Activated naive CD8-positive, alpha-beta T cell treated with anti-CD3 and anti-CD28 coated beads, Interleukin-2, amount 50 U/mL, for 24 hours (primary cell): ENCODE measurements around the gene SCN4B.
A peak's percentile ranks its signal among the peaks of the same experiment; 100 is the strongest.

Experiments used
- ATAC-seq: fragments of 150-1000 bp; cut with Tn5 transposase; one replicate; pipeline ENCODE4 v1.10.0; 2021
- DNase-seq: peaks from one replicate; pipeline ENCODE4 v3.0.0; 2021
- H3K27ac Mint-ChIP-seq: one replicate; pipeline ENCODE4 v1.8.0; 2021; ENCODE audit warnings: mild to moderate bottlenecking, mixed read lengths
- H3K27me3 Mint-ChIP-seq: one replicate; pipeline ENCODE4 v1.8.0; 2021; ENCODE audit warnings: mixed read lengths
- H3K36me3 Mint-ChIP-seq: one replicate; pipeline ENCODE4 v1.8.0; 2021; ENCODE audit warnings: low read depth, mixed read lengths
- H3K4me1 Mint-ChIP-seq: one replicate; pipeline ENCODE4 v1.8.0; 2021; ENCODE audit warnings: mixed read lengths
- H3K4me3 Mint-ChIP-seq: one replicate; pipeline ENCODE4 v1.8.0; 2021; ENCODE audit warnings: mild to moderate bottlenecking, moderate library complexity, mixed read lengths
- H3K9me3 Mint-ChIP-seq: one replicate; pipeline ENCODE4 v1.8.0; 2021; ENCODE audit warnings: mixed read lengths

Gene SCN4B

DNA sequence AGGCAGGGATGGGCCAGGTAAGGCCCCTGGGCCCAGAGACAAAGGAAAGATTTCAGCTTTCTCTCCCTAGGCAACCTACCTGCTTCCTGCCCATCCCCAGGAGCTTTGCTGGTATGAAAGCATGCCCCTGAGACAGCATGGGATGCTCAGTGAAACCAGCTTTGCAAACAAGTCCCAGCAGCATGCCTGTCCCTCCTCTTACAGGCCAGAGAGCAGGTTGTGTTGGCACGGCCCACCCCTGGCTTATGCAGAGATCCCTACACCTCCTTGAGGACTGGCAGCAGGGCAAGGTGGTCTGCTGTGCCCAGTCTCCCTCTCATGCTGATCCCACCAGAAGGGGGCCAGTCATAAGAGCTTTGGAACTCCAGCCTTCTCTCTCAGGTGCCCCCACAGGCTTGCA lies 3.1 kb downstream of the SCN4B start:
- Mint-ChIP-seq H3K36me3 (no peaks in the 10 kb centered on the region), H3K4me3 (no peak overlapping the region), H3K27me3 (peaks cover 55% of the 10 kb centered on the region), H3K4me1 (peaks cover 8% of the 10 kb centered on the region), H3K9me3 (no peaks in the 10 kb centered on the region), H3K27ac (no peak overlapping the region)
- ATAC-seq = no peak
- DNase-seq = no peak

DNA sequence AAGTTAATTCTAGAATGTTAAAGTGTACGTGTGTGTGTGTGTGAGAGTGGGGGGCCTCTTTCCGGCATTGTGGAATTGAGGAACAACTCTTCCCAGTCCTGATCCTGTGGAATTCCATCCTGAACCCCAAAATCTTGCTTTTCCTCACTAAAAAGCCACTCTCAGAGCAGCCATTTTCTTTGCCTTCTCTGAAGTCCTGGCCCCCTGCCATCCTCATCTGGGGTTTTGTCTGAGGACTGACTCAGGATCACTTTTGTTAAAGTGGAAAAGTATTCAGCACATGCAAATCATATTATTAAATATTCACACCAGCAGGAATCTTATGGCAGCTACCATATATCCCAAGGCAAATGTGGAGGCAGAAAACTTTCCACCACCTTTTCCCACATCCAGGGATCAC lies 3.8 kb downstream of the SCN4B start:
- ATAC-seq (no peak), DNase-seq (no peak)
- H3K27me3 Mint-ChIP-seq = peaks cover 55% of the 10 kb centered on the region
- no peaks in the 10 kb centered on the region for H3K36me3 Mint-ChIP-seq
- no peak overlapping the region for H3K4me3 Mint-ChIP-seq
- no peak overlapping the region for H3K27ac Mint-ChIP-seq
- peaks cover 6% of the 10 kb centered on the region for H3K4me1 Mint-ChIP-seq
- H3K9me3 Mint-ChIP-seq = no peaks in the 10 kb centered on the region

- H3K27me3 Mint-ChIP-seq = peaks cover 54% of the 10 kb centered on the region
- no peak overlapping the region for H3K27ac Mint-ChIP-seq
- H3K4me1 Mint-ChIP-seq = peaks cover 4% of the 10 kb centered on the region
Observed at GRCh38 chr11:118148240-118148639, 4.4 kb downstream of the SCN4B start.

GRCh38 chr11:118147502-118147901 lies 5.1 kb downstream of the SCN4B start:
- DNase-seq (no peak), ATAC-seq (no peak)
- Mint-ChIP-seq H3K4me1 (peaks cover 4% of the 10 kb centered on the region), H3K27me3 (peaks cover 60% of the 10 kb centered on the region), H3K36me3 (no peaks in the 10 kb centered on the region), H3K27ac (no peak overlapping the region), H3K9me3 (no peaks in the 10 kb centered on the region), H3K4me3 (no peak overlapping the region)

More at GRCh38 chr11:118148240-118148639, 4.4 kb downstream of the SCN4B start:
- DNase-seq = no peak
- H3K9me3 Mint-ChIP-seq = no peaks in the 10 kb centered on the region
- ATAC-seq = no peak
- H3K36me3 Mint-ChIP-seq = no peaks in the 10 kb centered on the region
- no peak overlapping the region for H3K4me3 Mint-ChIP-seq

- ATAC-seq (no peak), DNase-seq (no peak)
- H3K27me3 Mint-ChIP-seq = peaks cover 62% of the 10 kb centered on the region
- peaks cover 4% of the 10 kb centered on the region for H3K4me1 Mint-ChIP-seq
- peak overlapping the region; percentile 67 for H3K4me3 Mint-ChIP-seq
- H3K36me3 Mint-ChIP-seq = no peaks in the 10 kb centered on the region
- H3K27ac Mint-ChIP-seq = peak overlapping the region; percentile 19
- no peaks in the 10 kb centered on the region for H3K9me3 Mint-ChIP-seq
Observed at GRCh38 chr11:118146554-118146953, 6.1 kb downstream of the SCN4B start.

GRCh38 chr11:118145285-118146227 lies 7.1 kb downstream of the SCN4B start:
- Mint-ChIP-seq H3K27me3 (peaks cover 60% of the 10 kb centered on the region), H3K9me3 (no peaks in the 10 kb centered on the region), H3K4me3 (peak overlapping the region; percentile 79), H3K27ac (no peak overlapping the region), H3K36me3 (no peaks in the 10 kb centered on the region), H3K4me1 (peaks cover 4% of the 10 kb centered on the region)
- peak; percentile 96 for DNase-seq
- peak; percentile 98 for ATAC-seq

GRCh38 chr11:118144301-118145268 lies 8.0 kb downstream of the SCN4B start:
- Mint-ChIP-seq H3K36me3 (no peaks in the 10 kb centered on the region), H3K27me3 (peaks cover 58% of the 10 kb centered on the region), H3K4me3 (no peak overlapping the region), H3K9me3 (no peaks in the 10 kb centered on the region), H3K4me1 (peaks cover 4% of the 10 kb centered on the region), H3K27ac (no peak overlapping the region)
- no peak for ATAC-seq
- DNase-seq = no peak

DNA sequence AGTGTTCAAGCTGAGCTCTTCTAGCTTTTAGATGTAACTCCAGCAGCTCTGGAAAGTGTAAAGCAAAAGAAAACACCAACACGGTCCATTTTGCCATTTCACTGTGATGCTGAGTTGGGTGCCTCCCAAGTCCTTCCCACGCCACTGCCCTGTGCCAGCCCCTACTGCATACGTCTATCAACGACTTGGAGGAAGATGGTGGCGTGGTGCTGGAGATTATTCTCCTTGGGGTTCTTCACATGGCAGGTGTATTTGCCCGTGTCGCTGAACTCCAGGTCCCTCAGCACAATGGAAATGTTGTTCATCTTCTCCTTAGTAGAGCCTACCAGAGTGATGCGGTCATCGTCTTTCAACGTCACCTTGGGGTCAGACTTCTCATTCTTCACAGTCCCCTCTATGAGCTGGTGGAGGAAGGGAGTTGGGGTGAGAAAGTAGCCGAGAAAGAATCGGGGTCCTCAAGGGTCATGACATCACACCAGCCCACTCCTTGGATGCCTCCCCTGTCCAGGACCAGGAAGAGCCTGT lies 8.9 kb downstream of the SCN4B start:
- Mint-ChIP-seq H3K27ac (no peak overlapping the region), H3K4me3 (no peak overlapping the region), H3K4me1 (peaks cover 4% of the 10 kb centered on the region), H3K36me3 (no peaks in the 10 kb centered on the region), H3K9me3 (no peaks in the 10 kb centered on the region), H3K27me3 (peaks cover 61% of the 10 kb centered on the region)
- ATAC-seq (no peak), DNase-seq (no peak)

DNA sequence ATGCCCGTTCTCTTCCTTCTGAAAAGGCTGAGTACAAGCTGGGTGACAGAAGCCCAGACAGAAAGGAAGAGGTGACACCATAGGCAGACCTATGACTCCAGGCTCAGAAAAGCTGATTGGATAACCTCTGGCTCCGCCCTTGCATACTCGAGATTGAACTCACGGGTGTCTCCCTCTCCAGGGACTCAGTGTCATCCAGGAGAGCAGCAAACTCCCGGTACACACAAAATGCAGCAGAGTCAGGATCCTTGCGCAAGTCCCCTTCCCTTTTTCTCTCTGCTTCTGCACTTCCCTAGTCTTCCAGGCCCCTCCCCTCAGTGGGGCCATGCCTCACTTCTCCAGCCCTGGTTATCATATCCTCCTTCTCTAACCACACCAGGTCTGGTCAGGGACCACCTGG lies 9.8 kb downstream of the SCN4B start:
- Mint-ChIP-seq H3K4me3 (no peak overlapping the region), H3K9me3 (no peaks in the 10 kb centered on the region), H3K27me3 (peaks cover 58% of the 10 kb centered on the region), H3K27ac (no peak overlapping the region), H3K4me1 (peaks cover 4% of the 10 kb centered on the region), H3K36me3 (no peaks in the 10 kb centered on the region)
- DNase-seq (no peak), ATAC-seq (no peak)

- H3K27ac Mint-ChIP-seq = no peak overlapping the region
- H3K4me1 Mint-ChIP-seq = peaks cover 4% of the 10 kb centered on the region
- no peaks in the 10 kb centered on the region for H3K36me3 Mint-ChIP-seq
- H3K9me3 Mint-ChIP-seq = no peaks in the 10 kb centered on the region
- H3K27me3 Mint-ChIP-seq = peaks cover 51% of the 10 kb centered on the region
- no peak for ATAC-seq
- DNase-seq = no peak
- H3K4me3 Mint-ChIP-seq = no peak overlapping the region
Observed at GRCh38 chr11:118142081-118142480, 10.5 kb downstream of the SCN4B start.

DNA sequence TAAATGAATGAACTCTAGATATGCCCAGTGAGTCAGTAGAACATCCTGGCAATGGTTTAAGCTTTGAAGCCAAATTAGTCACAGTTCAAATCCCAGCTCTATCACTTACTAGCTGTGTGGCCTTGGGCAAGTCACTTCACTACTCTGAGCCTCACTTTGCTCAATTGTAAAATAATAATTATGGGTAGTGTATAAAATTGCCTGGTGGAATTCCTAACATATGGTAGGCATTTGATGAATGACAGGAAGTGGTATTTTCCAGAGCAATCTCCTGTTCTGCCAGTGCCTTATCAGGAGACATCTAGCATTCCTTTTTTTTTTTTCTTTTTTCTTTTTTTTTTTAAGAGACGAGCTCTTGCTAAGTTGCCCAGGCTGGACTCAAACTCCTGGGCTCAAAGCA lies 13.0 kb downstream of the SCN4B start:
- DNase-seq = no peak
- no peak for ATAC-seq
- Mint-ChIP-seq H3K27ac (no peak overlapping the region), H3K9me3 (no peaks in the 10 kb centered on the region), H3K36me3 (no peaks in the 10 kb centered on the region), H3K4me1 (no peaks in the 10 kb centered on the region), H3K27me3 (peaks cover 47% of the 10 kb centered on the region), H3K4me3 (no peak overlapping the region)

GRCh38 chr11:118138839-118139420 lies 13.7 kb downstream of the SCN4B start:
- no peak overlapping the region for H3K27ac Mint-ChIP-seq
- ATAC-seq (no peak), DNase-seq (no peak)
- peaks cover 43% of the 10 kb centered on the region for H3K27me3 Mint-ChIP-seq
- no peaks in the 10 kb centered on the region for H3K4me1 Mint-ChIP-seq
- H3K36me3 Mint-ChIP-seq = no peaks in the 10 kb centered on the region
- no peak overlapping the region for H3K4me3 Mint-ChIP-seq
- no peaks in the 10 kb centered on the region for H3K9me3 Mint-ChIP-seq

- DNase-seq (no peak), ATAC-seq (peak; percentile 7)
- Mint-ChIP-seq H3K27me3 (peaks cover 29% of the 10 kb centered on the region), H3K27ac (no peak overlapping the region), H3K36me3 (no peaks in the 10 kb centered on the region), H3K9me3 (no peaks in the 10 kb centered on the region), H3K4me3 (no peak overlapping the region), H3K4me1 (no peaks in the 10 kb centered on the region)
Observed at GRCh38 chr11:118136801-118137200, 15.8 kb downstream of the SCN4B start.

- DNase-seq (no peak), ATAC-seq (no peak)
- Mint-ChIP-seq H3K36me3 (no peaks in the 10 kb centered on the region), H3K27ac (no peak overlapping the region), H3K27me3 (peaks cover 26% of the 10 kb centered on the region), H3K9me3 (no peaks in the 10 kb centered on the region), H3K4me1 (no peaks in the 10 kb centered on the region), H3K4me3 (no peak overlapping the region)
Observed at GRCh38 chr11:118136341-118136740, 16.3 kb downstream of the SCN4B start.
